Measurements from ENCODE around the gene PCGF3. TPM values are rescaled to one million over a fixed set of nuclear protein-coding genes. Genes with fewer than 3 reads are reported as not detected.

The PCGF3 gene
- total RNA-seq = 124 TPM

- H3K4me3 ChIP-seq = peak within 1 kb of the TSS; percentile 75 to 100
- intact Hi-C loops (cut with DNase I) = loop anchor here (1.0 to 5.0 kb wide), 4 partner anchors 31 to 1302 kb away; partner anchors contain the start of genes ATP5ME, MYL5, NELFA and ZNF141
- no peaks in the 10 kb centered on the region for H3K36me3 ChIP-seq
- no peaks in the 10 kb centered on the region for H3K27me3 ChIP-seq
- H3K4me1 ChIP-seq = peaks cover 6 to 13% of the 10 kb centered on the region in 2 donors
- H3K27ac ChIP-seq = peak within 1 kb of the TSS; percentile 79 to 92
- TF ChIP-seq CTCF (IDR thresholded peaks at IDR 0.05) = no peak
- peak; percentile 81 to 98 for DNase-seq (ENCODE audit: low spot score in 2 of 2)
- no peaks in the 10 kb centered on the region for H3K9me3 ChIP-seq
These were observed at the start of gene PCGF3 for GRCh38 chr4:705278-706082. Gene PCGF3 (plus strand): TSS chr4:705832. CDS start chr4:733681, 27,849 bp downstream.

- no peak for DNase-seq (ENCODE audit: low spot score in 2 of 2)
- no peaks in the 10 kb centered on the region for H3K27me3 ChIP-seq
- H3K4me3 ChIP-seq = no peak overlapping the region
- no peak overlapping the region for H3K27ac ChIP-seq
- no peaks in the 10 kb centered on the region for H3K36me3 ChIP-seq
- no peaks in the 10 kb centered on the region for H3K9me3 ChIP-seq
- no peak for TF ChIP-seq CTCF (IDR thresholded peaks at IDR 0.05)
- intact Hi-C loops (cut with DNase I) = no loop called here
- H3K4me1 ChIP-seq = no peaks in the 10 kb centered on the region
These were observed 48.9 kb upstream of the PCGF3 start for GRCh38 chr4:656436-657337.

GRCh38 chr4:657338-657833 lies 48.2 kb upstream of the PCGF3 start:
- Histone ChIP-seq H3K9me3 (no peaks in the 10 kb centered on the region), H3K4me3 (no peak overlapping the region), H3K36me3 (no peaks in the 10 kb centered on the region), H3K27ac (no peak overlapping the region), H3K4me1 (no peaks in the 10 kb centered on the region), H3K27me3 (no peaks in the 10 kb centered on the region)
- TF ChIP-seq CTCF (IDR thresholded peaks at IDR 0.05) = no peak
- no peak for DNase-seq (ENCODE audit: low spot score in 2 of 2)
- intact Hi-C loops (cut with DNase I) = no loop called here

- H3K4me1 ChIP-seq = no peaks in the 10 kb centered on the region
- no peaks in the 10 kb centered on the region for H3K27me3 ChIP-seq
- no peaks in the 10 kb centered on the region for H3K9me3 ChIP-seq
- no peak overlapping the region for H3K27ac ChIP-seq
- H3K36me3 ChIP-seq = no peaks in the 10 kb centered on the region
- TF ChIP-seq CTCF (IDR thresholded peaks at IDR 0.05) = no peak
- intact Hi-C loops (cut with DNase I) = no loop called here
- DNase-seq (ENCODE audit: low spot score in 2 of 2) = no peak
- H3K4me3 ChIP-seq = no peak overlapping the region
These were observed 47.6 kb upstream of the PCGF3 start for GRCh38 chr4:657834-658667.

All from ascending aorta (tissue), 2 donors.